H1 (cell line): ENCODE data around the gene STRIT1. TPM values are rescaled to one million over a fixed set of nuclear protein-coding genes. Genes with fewer than 3 reads are reported as not detected.

Experiments
- CTCF ChIA-PET: fragments of 300-600 bp; sonication (Branson Sonifier 250); formaldehyde crosslinking; loops from one replicate; lab custom pipeline; 2021; ENCODE audit not compliant: partially characterized antibody; lab: Charles Lee
- POLR2A ChIA-PET: fragments of 300-600 bp; sonication (Branson Sonifier 250); formaldehyde crosslinking; loops from one replicate; lab custom pipeline; 2021; ENCODE audit warnings: inconsistent platforms; ENCODE audit not compliant: partially characterized antibody; lab: Charles Lee
- DNase-seq, 2 experiments: peaks; one replicate each; pipeline versions ENCODE4 v3.0.0 to v3.0.0-alpha.2; 2010 to 2022; ENCODE audit warnings: low spot score in 2 of 2, low read depth in 1 of 2, mixed read lengths in 1 of 2
- FAIRE-seq: peaks from 2 replicates; lab custom pipeline; 2011; peaks lifted over from hg19 to GRCh38; lab: Jason Lieb, UNC
- H2AFZ ChIP-seq: 2 replicates; pipeline ENCODE4 v1.8.1; 2012; ENCODE audit warnings: low read length, inconsistent platforms
- H2AK5ac ChIP-seq: 2 replicates; pipeline ENCODE4 v1.6.1; 2013; ENCODE audit warnings: low read depth, low read length
- H2BK120ac ChIP-seq: replicated peaks from 2 replicates; pipeline ENCODE3; 2013; ENCODE audit warnings: low read depth, low read length, inconsistent platforms
- H2BK12ac ChIP-seq: 2 replicates; pipeline ENCODE4 v1.6.1; 2013; ENCODE audit warnings: low read depth, low read length
- H2BK15ac ChIP-seq: 2 replicates; pipeline ENCODE4 v1.6.1; 2013; ENCODE audit warnings: low read length
- H2BK20ac ChIP-seq: 2 replicates; pipeline ENCODE4 v1.6.1; 2013; ENCODE audit warnings: low read length
- H2BK5ac ChIP-seq: 2 replicates; pipeline ENCODE4 v1.6.1; 2013; ENCODE audit warnings: low read depth, low read length
- H3K14ac ChIP-seq: 2 replicates; pipeline ENCODE4 v1.6.1; 2013; ENCODE audit warnings: inconsistent platforms; ENCODE audit not compliant: insufficient read length
- H3K18ac ChIP-seq: 2 replicates; pipeline ENCODE4 v1.6.1; 2013; ENCODE audit warnings: low read length; ENCODE audit errors: extremely low read depth
- H3K23ac ChIP-seq: 2 replicates; pipeline ENCODE4 v1.6.1; 2013; ENCODE audit warnings: inconsistent platforms; ENCODE audit not compliant: insufficient read length
- H3K23me2 ChIP-seq: 2 replicates; pipeline ENCODE4 v1.6.1; 2013; ENCODE audit warnings: low read depth, low read length
- H3K27ac ChIP-seq: 2 replicates; pipeline ENCODE4 v1.6.1; 2011; ENCODE audit warnings: low read depth, low read length, inconsistent platforms
- H3K27me3 ChIP-seq, 4 experiments: replicated peaks in 1 of 4; 1 replicate in 1 of 4; 2 replicates in 3 of 4; pipeline versions ENCODE4 v1.6.1 to v1.8.1; 2011 to 2013; ENCODE audit warnings: low read length in 3 of 4, mild to moderate bottlenecking in 3 of 4, inconsistent platforms in 2 of 4, mixed read lengths in 2 of 4, moderate library complexity in 1 of 4; ENCODE audit not compliant: control insufficient read depth in 3 of 4, insufficient read depth in 3 of 4; ENCODE audit errors: extremely low read depth in 1 of 4
- H3K36me3 ChIP-seq, 4 experiments: 2 replicates each; pipeline versions ENCODE4 v1.6.1 to v1.8.1; 2011 to 2013; ENCODE audit warnings: mild to moderate bottlenecking in 4 of 4, low read length in 3 of 4, moderate library complexity in 2 of 4, control low read depth in 1 of 4, inconsistent platforms in 1 of 4; ENCODE audit not compliant: insufficient read depth in 4 of 4, control insufficient read depth in 2 of 4
- H3K4ac ChIP-seq: replicated peaks from 2 replicates; pipeline ENCODE3; 2013; ENCODE audit warnings: low read length, low read depth, mixed read lengths, inconsistent platforms; ENCODE audit not compliant: insufficient read length
- H3K4me1 ChIP-seq, 4 experiments: replicated peaks in 1 of 4; 1 replicate in 1 of 4; 2 replicates in 3 of 4; pipeline versions ENCODE4 v1.6.1 to v1.8.1; 2011 to 2013; ENCODE audit warnings: low read length in 3 of 4, inconsistent platforms in 2 of 4, mixed read lengths in 1 of 4; ENCODE audit not compliant: insufficient read depth in 4 of 4, control insufficient read depth in 3 of 4
- H3K4me2 ChIP-seq, 2 experiments: 2 replicates each; pipeline versions ENCODE4 v1.6.1 to v1.8.1; 2011 to 2013; ENCODE audit warnings: low read depth in 2 of 2, low read length in 2 of 2, control low read depth in 1 of 2, inconsistent platforms in 1 of 2, mild to moderate bottlenecking in 1 of 2; ENCODE audit not compliant: insufficient read depth in 1 of 2
- H3K4me3 ChIP-seq, 4 experiments: fragments of 200-600, 300-600 bp in 1 of 4; sonication (generic), shearing (Covaris generic), sonication (Bioruptor Twin) in 1 of 4; 2 replicates each; pipeline versions ENCODE4 v1.5.1 to v1.8.1; 2011 to 2016; ENCODE audit warnings: low read length in 4 of 4, low read depth in 3 of 4, control low read depth in 2 of 4, inconsistent platforms in 2 of 4, mild to moderate bottlenecking in 2 of 4, mixed read lengths in 1 of 4, moderate library complexity in 1 of 4; ENCODE audit not compliant: insufficient read depth in 2 of 4; ENCODE audit errors: extremely low read depth in 1 of 4
- H3K56ac ChIP-seq: replicated peaks from 2 replicates; pipeline ENCODE3; 2013; ENCODE audit warnings: low read depth, mild to moderate bottlenecking, mixed read lengths, low read length, inconsistent platforms; ENCODE audit not compliant: insufficient read length
- H3K79me1 ChIP-seq: 2 replicates; pipeline ENCODE4 v1.6.1; 2013; ENCODE audit warnings: low read depth, low read length, control low read depth
- H3K79me2 ChIP-seq, 2 experiments: 2 replicates each; pipeline versions ENCODE4 v1.6.1 to v1.8.1; 2012 to 2013; ENCODE audit warnings: low read length in 2 of 2, mild to moderate bottlenecking in 2 of 2, inconsistent platforms in 1 of 2; ENCODE audit not compliant: insufficient read depth in 2 of 2, control insufficient read depth in 1 of 2
- H3K9ac ChIP-seq, 4 experiments: replicated peaks in 1 of 4; 1 replicate in 1 of 4; 2 replicates in 3 of 4; pipeline versions ENCODE4 v1.6.1 to v1.8.1; 2011 to 2013; ENCODE audit warnings: low read depth in 3 of 4, low read length in 3 of 4, control low read depth in 2 of 4, mild to moderate bottlenecking in 2 of 4, moderate library complexity in 2 of 4, inconsistent platforms in 1 of 4; ENCODE audit errors: extremely low read depth in 1 of 4
- H3K9me3 ChIP-seq, 2 experiments: 2 replicates each; pipeline versions ENCODE4 v1.6.1 to v1.8.1; 2012 to 2013; ENCODE audit warnings: mild to moderate bottlenecking in 2 of 2, moderate library complexity in 2 of 2, control low read depth in 1 of 2, inconsistent platforms in 1 of 2, low read depth in 1 of 2, low read length in 1 of 2, mixed read lengths in 1 of 2; ENCODE audit not compliant: insufficient read depth in 2 of 2
- H4K20me1 ChIP-seq, 2 experiments: replicated peaks in 1 of 2; 2 replicates each; pipeline versions ENCODE3 to v1.8.1; 2011 to 2013; ENCODE audit warnings: inconsistent platforms in 2 of 2, low read length in 2 of 2, mild to moderate bottlenecking in 1 of 2; ENCODE audit not compliant: insufficient read depth in 2 of 2, control insufficient read depth in 1 of 2
- H4K5ac ChIP-seq: 2 replicates; pipeline ENCODE4 v1.6.1; 2013; ENCODE audit warnings: low read length, low read depth, mixed read lengths, inconsistent platforms; ENCODE audit not compliant: insufficient read length
- H4K8ac ChIP-seq: 2 replicates; pipeline ENCODE4 v1.8.0; 2013; ENCODE audit warnings: mild to moderate bottlenecking, moderate library complexity, low read length, inconsistent platforms; ENCODE audit not compliant: insufficient read depth; ENCODE audit errors: extremely low read depth
- H4K91ac ChIP-seq: replicated peaks from 2 replicates; pipeline ENCODE3; 2013; ENCODE audit warnings: low read length, mixed read lengths, inconsistent platforms; ENCODE audit not compliant: insufficient read length
- CREB1 ChIP-seq: IDR thresholded peaks from 2 replicates; pipeline ENCODE4 v1.6.1; 2012; ENCODE audit warnings: inconsistent platforms
- CTBP2 ChIP-seq: IDR thresholded peaks from 2 replicates; pipeline ENCODE4 v1.7.0; 2011; ENCODE audit warnings: borderline replicate concordance, mild to moderate bottlenecking, moderate library complexity, mixed read lengths, low read length; ENCODE audit not compliant: insufficient read depth, insufficient read length
- JUND ChIP-seq: IDR thresholded peaks from 2 replicates; pipeline ENCODE4 v1.6.1; 2011; ENCODE audit warnings: mild to moderate bottlenecking, improper control_type of control experiment, low read length
- MAFK ChIP-seq: IDR thresholded peaks from 2 replicates; pipeline ENCODE4 v1.6.1; 2012; ENCODE audit warnings: low read depth, mild to moderate bottlenecking, improper control_type of control experiment, low read length
- SIN3A ChIP-seq, 2 experiments: IDR thresholded peaks in 1 of 2; conservative IDR thresholded peaks in 1 of 2; 2 replicates each; pipeline ENCODE4 v1.6.1; 2011 to 2012; ENCODE audit warnings: low read length in 2 of 2, improper control_type of control experiment in 1 of 2, low read depth in 1 of 2, mild to moderate bottlenecking in 1 of 2
- SIX5 ChIP-seq: IDR thresholded peaks from 2 replicates; pipeline ENCODE4 v1.6.1; 2011; ENCODE audit warnings: mild to moderate bottlenecking, low read depth, low read length
- SP1 ChIP-seq: IDR thresholded peaks from 2 replicates; pipeline ENCODE4 v1.6.1; 2011; ENCODE audit warnings: low read depth, low read length
- SP4 ChIP-seq: IDR thresholded peaks from 2 replicates; pipeline ENCODE4 v1.6.1; 2012; ENCODE audit warnings: low read length, inconsistent platforms
- TAF7 ChIP-seq: optimal IDR thresholded peaks from 2 replicates; pipeline ENCODE3; 2011; ENCODE audit warnings: low read depth, mild to moderate bottlenecking, inconsistent platforms, low read length, moderate library complexity, borderline replicate concordance
- TCF12 ChIP-seq: IDR thresholded peaks from 2 replicates; pipeline ENCODE4 v1.6.1; 2011; ENCODE audit warnings: low read depth, mild to moderate bottlenecking, low read length
- TEAD4 ChIP-seq: IDR thresholded peaks from 2 replicates; pipeline ENCODE4 v1.6.1; 2012; ENCODE audit warnings: low read depth, low read length, inconsistent platforms, mixed read lengths
- WGBS, 2 experiments: shearing (Covaris generic) in 1 of 2; methylation state at CpG; one replicate each; pipeline versions ENCODE4 v1.1.6 to v1.1.7; 2013 to 2015; ENCODE audit warnings: low lambda C conversion rate in 2 of 2, mixed read lengths in 2 of 2, inconsistent platforms in 1 of 2, low coverage in 1 of 2, missing lambda C conversion rate in 1 of 2; ENCODE audit not compliant: insufficient replicate concordance in 2 of 2, insufficient coverage in 1 of 2, insufficient read length in 1 of 2; ENCODE audit errors: extremely low coverage in 1 of 2, missing lambda C conversion rate in 1 of 2; 5-methylcytosine and 5-hydroxymethylcytosine counted together
- polyA plus RNA-seq, 7 experiments: library from polyadenylated mRNA; depleted of rRNA in 3 of 7; stranded (reverse) in 5 of 7; unstranded in 2 of 7; fragments of >200 nt in 5 of 7; fragments of 200-250 nt in 2 of 7; gene quantifications; 1 replicate in 5 of 7; 2 replicates in 1 of 7; 4 replicates in 1 of 7; pipeline versions ENCODE4 v1.2.1 to v1.2.3, GENCODE V29; 2011 to 2013; ENCODE audit warnings: missing spikeins in 2 of 7, mixed read lengths in 2 of 7
- total RNA-seq: library from RNA; stranded (reverse); fragmentation: NEBNext Ultra II Directional; extraction: Animal tissue kit (Norgen Biotek cat#: 25700); gene quantifications from 2 replicates; pipeline ENCODE4 v1.2.1, GENCODE V29; 2021

Gene STRIT1
- total and polyA plus RNA-seq, 2 of the 8 experiments (the other 6 are each of a cell fraction or from before 2014, with no cell fraction given) = 0.15 to 0.47 TPM

GRCh38 chr3:155329513-155330048, 36.1 kb upstream of the STRIT1 start:
- FAIRE-seq (no peak), DNase-seq (no peak)
- POLR2A ChIA-PET = no interaction called here
- Histone ChIP-seq H3K18ac (no peak overlapping the region), H2BK120ac (no peak overlapping the region), H3K27ac (no peak overlapping the region), H3K23me2 (no peaks in the 10 kb centered on the region; the same call in 1 of the 2 replicates), H3K56ac (no peak overlapping the region), H4K8ac (no peak overlapping the region), H3K4me3 (no peak overlapping the region), H3K27me3 (no peaks in the 10 kb centered on the region), H2BK20ac (no peak overlapping the region), H3K36me3 (no peaks in the 10 kb centered on the region), H3K4ac (no peak overlapping the region), H3K9ac (no peak overlapping the region), H2BK12ac (no peak overlapping the region), H3K79me2 (no peaks in the 10 kb centered on the region), H2AK5ac (no peak overlapping the region), H3K79me1 (no peaks in the 10 kb centered on the region), H2BK5ac (no peak overlapping the region), H4K20me1 (no peaks in the 10 kb centered on the region), H3K14ac (no peak overlapping the region), H3K9me3 (no peaks in the 10 kb centered on the region), H4K5ac (no peak overlapping the region), H3K23ac (no peak overlapping the region), H4K91ac (no peak overlapping the region), H3K4me1 (no peaks in the 10 kb centered on the region), H2BK15ac (no peak overlapping the region), H2AFZ (no peak overlapping the region), H3K4me2 (no peak overlapping the region)
- CTCF ChIA-PET = interaction anchor here (0.6 to 1.3 kb wide), 3 partner anchors 371 to 378 kb away, joined by 3 to 4 read pairs (median 3); no protein-coding TSS in a partner anchor
- TF ChIP-seq CREB1 (no peak), TEAD4 (no peak), SP4 (no peak), TCF12 (no peak), JUND (no peak), CTBP2 (no peak), SIN3A (conservative IDR thresholded peaks at IDR 0.05 in 1 of 2, IDR thresholded peaks at IDR 0.05 in 1 of 2; ENCODE audit: low read depth in 1 of 2, low read length in 2 of 2) (no peak), TAF7 (no peak), SP1 (no peak), MAFK (no peak), SIX5 (no peak)
- 92% methylated on average over 6 of the region's 6 CpGs; no CpG with 5 or more reads in 1 of the 2 experiments for WGBS, 2 experiments
